Measurements from ENCODE around the gene ATXN1.

Gene ATXN1

GRCh38 chr6:16412982-16413381 lies 348.3 kb downstream of the ATXN1 start (continued):
- TF ChIP-seq WT1 (tag by site-specific recombination; IDR thresholded peaks at IDR 0.05), result no peak
- TF ChIP-seq ZBTB11 (tag by site-specific recombination; conservative IDR thresholded peaks at IDR 0.05; ENCODE audit: low read depth), result no peak

GRCh38 chr6:16412171-16412570 lies 349.1 kb downstream of the ATXN1 start:
- H3K4me1 ChIP-seq (ENCODE audit: control insufficient read depth, insufficient read depth, low read length), result no peaks in the 10 kb centered on the region
- CTCF ChIA-PET, result interaction anchor here (0.8 kb wide), 2 partner anchors 80 kb away, joined by 4 read pairs; no protein-coding TSS in a partner anchor
- POLR2A ChIA-PET, result no interaction called here
- TF ChIP-seq ZSCAN5A (tag by site-specific recombination; IDR thresholded peaks at IDR 0.05) (no peak), SP2 (tag by site-specific recombination; IDR thresholded peaks at IDR 0.05) (no peak), ZNF580 (tag by site-specific recombination; IDR thresholded peaks at IDR 0.05) (no peak), RBAK (tag by site-specific recombination; IDR thresholded peaks at IDR 0.05) (no peak), SP3 (tag by site-specific recombination; IDR thresholded peaks at IDR 0.05) (no peak), ZNF26 (tag by site-specific recombination; IDR thresholded peaks at IDR 0.05) (no peak), MYNN (tag by site-specific recombination; IDR thresholded peaks at IDR 0.05; ENCODE audit: borderline replicate concordance) (no peak), ZNF23 (tag by site-specific recombination; IDR thresholded peaks at IDR 0.05; ENCODE audit: borderline replicate concordance) (no peak), ZNF560 (tag by site-specific recombination; IDR thresholded peaks at IDR 0.05; ENCODE audit: borderline replicate concordance) (no peak), ZNF785 (tag by site-specific recombination; IDR thresholded peaks at IDR 0.05) (no peak), PRDM2 (tag by site-specific recombination; IDR thresholded peaks at IDR 0.05; ENCODE audit: borderline replicate concordance) (no peak), INSM2 (tag by site-specific recombination; IDR thresholded peaks at IDR 0.05) (no peak), ZFHX2 (tag by site-specific recombination; conservative IDR thresholded peaks at IDR 0.05) (no peak), PATZ1 (tag by site-specific recombination; IDR thresholded peaks at IDR 0.05) (no peak), GLI2 (tag by site-specific recombination; IDR thresholded peaks at IDR 0.05; ENCODE audit: borderline replicate concordance, low read depth) (no peak), ZNF585B (tag by site-specific recombination; IDR thresholded peaks at IDR 0.05) (no peak), ZNF843 (tag by site-specific recombination; IDR thresholded peaks at IDR 0.05) (no peak), ZNF707 (tag by site-specific recombination; IDR thresholded peaks at IDR 0.05) (no peak)

More at GRCh38 chr6:16412171-16412570, 349.1 kb downstream of the ATXN1 start:
- H3K27ac ChIP-seq (ENCODE audit: extremely low read depth, low read depth, low read length), result no peak overlapping the region
- H3K9me3 ChIP-seq (ENCODE audit: control insufficient read depth, insufficient read depth, low read depth, low read length), result no peaks in the 10 kb centered on the region
- no peak overlapping the region for H3K4me3 ChIP-seq (ENCODE audit: low read depth, low read length)
- H3K36me3 ChIP-seq (ENCODE audit: control insufficient read depth in 2 of 2, insufficient read depth in 1 of 2, low read length in 2 of 2), result no peaks in the 10 kb centered on the region; a peak in 1 of 3 replicates
